PC-3 (cell line): Measurements from ENCODE around the gene A2ML1.

ENCODE experiments used
- EZH2 ChIP-seq: fragments of 300-600 bp; sonication (generic); IDR thresholded peaks from one replicate; pipeline ENCODE4 v1.6.1; 2017; ENCODE audit warnings: antibody characterized with exemption, mild to moderate bottlenecking, low read length; ENCODE audit not compliant: unreplicated experiment
- EZH2phosphoT487 ChIP-seq: fragments of 300-600 bp; sonication (generic); IDR thresholded peaks from 2 replicates; pipeline ENCODE4 v1.6.1; 2018; ENCODE audit warnings: mild to moderate bottlenecking, antibody characterized with exemption, low read length, borderline replicate concordance
- TF ChIP-seq, protein P1 (sequence below): fragments of 300-600 bp; sonication (generic); conservative IDR thresholded peaks from 2 replicates; pipeline ENCODE4 v1.5.1; 2017; ENCODE audit warnings: antibody characterized with exemption, low read depth, mild to moderate bottlenecking, low read length

DNA sequence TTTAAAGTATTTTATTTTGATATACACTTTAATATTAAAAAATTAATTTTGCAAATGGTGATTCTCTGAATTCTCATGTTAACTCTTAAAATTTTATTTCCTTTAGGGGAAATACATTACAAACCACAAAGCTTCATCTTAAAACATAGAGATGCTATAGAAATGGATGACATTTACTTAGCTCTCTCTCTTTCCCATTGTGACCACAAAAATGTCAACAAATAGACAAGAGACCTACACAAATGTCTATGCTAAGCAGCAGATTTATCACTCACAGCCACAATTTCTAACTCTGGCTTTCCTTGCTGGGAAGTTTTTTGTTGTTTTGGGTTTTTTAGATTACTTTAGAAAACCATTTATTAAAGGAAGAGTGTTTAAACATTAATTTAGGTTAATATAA lies 72.0 kb downstream of the A2ML1 start:
- TF ChIP-seq EZH2 = no peak
- TF ChIP-seq, protein P1, sequence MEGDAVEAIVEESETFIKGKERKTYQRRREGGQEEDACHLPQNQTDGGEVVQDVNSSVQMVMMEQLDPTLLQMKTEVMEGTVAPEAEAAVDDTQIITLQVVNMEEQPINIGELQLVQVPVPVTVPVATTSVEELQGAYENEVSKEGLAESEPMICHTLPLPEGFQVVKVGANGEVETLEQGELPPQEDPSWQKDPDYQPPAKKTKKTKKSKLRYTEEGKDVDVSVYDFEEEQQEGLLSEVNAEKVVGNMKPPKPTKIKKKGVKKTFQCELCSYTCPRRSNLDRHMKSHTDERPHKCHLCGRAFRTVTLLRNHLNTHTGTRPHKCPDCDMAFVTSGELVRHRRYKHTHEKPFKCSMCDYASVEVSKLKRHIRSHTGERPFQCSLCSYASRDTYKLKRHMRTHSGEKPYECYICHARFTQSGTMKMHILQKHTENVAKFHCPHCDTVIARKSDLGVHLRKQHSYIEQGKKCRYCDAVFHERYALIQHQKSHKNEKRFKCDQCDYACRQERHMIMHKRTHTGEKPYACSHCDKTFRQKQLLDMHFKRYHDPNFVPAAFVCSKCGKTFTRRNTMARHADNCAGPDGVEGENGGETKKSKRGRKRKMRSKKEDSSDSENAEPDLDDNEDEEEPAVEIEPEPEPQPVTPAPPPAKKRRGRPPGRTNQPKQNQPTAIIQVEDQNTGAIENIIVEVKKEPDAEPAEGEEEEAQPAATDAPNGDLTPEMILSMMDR = no peak
- no peak for TF ChIP-seq EZH2phosphoT487
